ENCODE data around the gene PDE3B. TPM values are rescaled to one million over a fixed set of nuclear protein-coding genes. Genes with fewer than 3 reads are reported as not detected.
"Not testable (repeated sequence)": the region's sequence is repeated elsewhere in the genome, so short reads cannot be mapped to it uniquely, and the experiment has no call there.

PDE3B gene
- total RNA-seq, 1 donor from 2014 or later: 4.0 TPM

DNA sequence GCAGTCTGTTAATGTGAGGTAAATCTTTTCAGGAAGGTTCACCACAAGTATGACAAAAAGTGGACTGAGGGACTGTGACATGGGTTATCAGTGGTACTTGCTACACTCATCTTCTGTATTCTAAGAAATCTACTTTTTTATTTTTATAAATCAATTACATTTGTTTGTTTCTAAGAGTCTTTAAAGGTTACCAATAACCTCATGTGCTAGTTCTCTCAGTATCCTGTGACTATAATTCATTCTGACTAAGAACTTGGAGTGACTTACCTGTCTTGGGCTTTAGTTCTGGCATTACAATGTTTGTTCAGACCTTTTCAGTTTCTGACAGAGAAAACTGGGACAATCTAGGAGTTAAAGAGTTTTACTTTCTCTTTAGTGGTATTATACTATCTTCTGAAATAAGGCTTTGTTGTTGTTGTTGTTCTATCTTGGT is 108.4 kb downstream of the PDE3B start:
- Mint-ChIP-seq H3K36me3 (ENCODE audit: low read depth, unreplicated experiment) (no peaks in the 10 kb centered on the region), H3K27me3 (ENCODE audit: unreplicated experiment) (no peaks in the 10 kb centered on the region), H3K4me3 (ENCODE audit: unreplicated experiment) (no peak overlapping the region), H3K4me1 (ENCODE audit: unreplicated experiment) (peaks cover 6% of the 10 kb centered on the region), H3K9me3 (ENCODE audit: unreplicated experiment) (no peaks in the 10 kb centered on the region), H3K27ac (ENCODE audit: unreplicated experiment) (no peak overlapping the region)
- no peak for DNase-seq (ENCODE audit: low spot score)
- TF ChIP-seq, protein P1, sequence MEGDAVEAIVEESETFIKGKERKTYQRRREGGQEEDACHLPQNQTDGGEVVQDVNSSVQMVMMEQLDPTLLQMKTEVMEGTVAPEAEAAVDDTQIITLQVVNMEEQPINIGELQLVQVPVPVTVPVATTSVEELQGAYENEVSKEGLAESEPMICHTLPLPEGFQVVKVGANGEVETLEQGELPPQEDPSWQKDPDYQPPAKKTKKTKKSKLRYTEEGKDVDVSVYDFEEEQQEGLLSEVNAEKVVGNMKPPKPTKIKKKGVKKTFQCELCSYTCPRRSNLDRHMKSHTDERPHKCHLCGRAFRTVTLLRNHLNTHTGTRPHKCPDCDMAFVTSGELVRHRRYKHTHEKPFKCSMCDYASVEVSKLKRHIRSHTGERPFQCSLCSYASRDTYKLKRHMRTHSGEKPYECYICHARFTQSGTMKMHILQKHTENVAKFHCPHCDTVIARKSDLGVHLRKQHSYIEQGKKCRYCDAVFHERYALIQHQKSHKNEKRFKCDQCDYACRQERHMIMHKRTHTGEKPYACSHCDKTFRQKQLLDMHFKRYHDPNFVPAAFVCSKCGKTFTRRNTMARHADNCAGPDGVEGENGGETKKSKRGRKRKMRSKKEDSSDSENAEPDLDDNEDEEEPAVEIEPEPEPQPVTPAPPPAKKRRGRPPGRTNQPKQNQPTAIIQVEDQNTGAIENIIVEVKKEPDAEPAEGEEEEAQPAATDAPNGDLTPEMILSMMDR (IDR thresholded peaks at IDR 0.05; ENCODE audit: unreplicated experiment): no peak

DNA sequence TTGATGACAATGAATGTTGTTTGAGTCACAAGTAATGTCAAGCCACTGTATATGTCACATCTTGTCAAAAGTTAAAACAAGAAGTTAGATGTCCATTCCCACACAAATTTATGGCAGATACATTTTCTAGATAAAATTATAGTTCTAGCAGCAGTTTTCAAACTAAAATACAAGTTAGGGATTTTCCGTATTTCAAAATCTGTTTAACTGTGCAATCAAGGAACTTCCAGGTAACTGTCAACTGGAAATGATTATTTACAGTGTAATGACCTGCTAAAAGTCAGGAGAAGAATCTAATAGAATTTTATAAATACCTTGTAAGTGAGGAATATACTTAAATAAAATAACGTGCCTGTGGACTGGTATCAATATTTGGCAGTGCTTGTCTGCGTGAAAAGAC is 111.5 kb downstream of the PDE3B start:
- Mint-ChIP-seq H3K4me3 (ENCODE audit: unreplicated experiment) (no peak overlapping the region), H3K9me3 (ENCODE audit: unreplicated experiment) (no peaks in the 10 kb centered on the region), H3K4me1 (ENCODE audit: unreplicated experiment) (peaks cover 6% of the 10 kb centered on the region), H3K36me3 (ENCODE audit: low read depth, unreplicated experiment) (no peaks in the 10 kb centered on the region), H3K27me3 (ENCODE audit: unreplicated experiment) (no peaks in the 10 kb centered on the region), H3K27ac (ENCODE audit: unreplicated experiment) (no peak overlapping the region)
- DNase-seq (ENCODE audit: low spot score): no peak
- TF ChIP-seq, protein P1 (IDR thresholded peaks at IDR 0.05; ENCODE audit: unreplicated experiment): no peak

DNA sequence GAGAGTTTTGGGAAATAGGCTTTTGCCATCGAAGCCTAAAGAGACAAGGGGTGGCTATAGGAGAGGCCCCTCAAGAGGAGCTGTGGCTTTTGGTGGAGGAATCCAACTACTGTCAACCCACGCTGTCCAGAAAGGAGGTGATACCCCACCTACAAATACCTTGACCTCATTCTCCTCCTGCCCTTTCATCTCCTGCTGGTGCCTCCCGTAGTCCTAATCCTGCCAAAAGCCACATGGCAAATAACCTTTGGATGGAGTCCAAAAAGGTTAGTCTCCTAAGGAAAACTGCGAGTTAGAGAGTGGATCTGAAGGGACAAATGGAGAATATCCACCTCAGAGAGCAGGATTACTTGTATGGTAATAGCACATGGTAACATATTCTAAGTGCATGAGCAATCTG is 112.7 kb downstream of the PDE3B start:
- no peaks in the 10 kb centered on the region for H3K9me3 Mint-ChIP-seq (ENCODE audit: unreplicated experiment)
- H3K27ac Mint-ChIP-seq (ENCODE audit: unreplicated experiment): no peak overlapping the region
- TF ChIP-seq, protein P1 (IDR thresholded peaks at IDR 0.05; ENCODE audit: unreplicated experiment): no peak
- H3K27me3 Mint-ChIP-seq (ENCODE audit: unreplicated experiment): no peaks in the 10 kb centered on the region
- H3K4me1 Mint-ChIP-seq (ENCODE audit: unreplicated experiment): peaks cover 5% of the 10 kb centered on the region
- H3K36me3 Mint-ChIP-seq (ENCODE audit: low read depth, unreplicated experiment): no peaks in the 10 kb centered on the region
- no peak overlapping the region for H3K4me3 Mint-ChIP-seq (ENCODE audit: unreplicated experiment)
- no peak for DNase-seq (ENCODE audit: low spot score)

DNA sequence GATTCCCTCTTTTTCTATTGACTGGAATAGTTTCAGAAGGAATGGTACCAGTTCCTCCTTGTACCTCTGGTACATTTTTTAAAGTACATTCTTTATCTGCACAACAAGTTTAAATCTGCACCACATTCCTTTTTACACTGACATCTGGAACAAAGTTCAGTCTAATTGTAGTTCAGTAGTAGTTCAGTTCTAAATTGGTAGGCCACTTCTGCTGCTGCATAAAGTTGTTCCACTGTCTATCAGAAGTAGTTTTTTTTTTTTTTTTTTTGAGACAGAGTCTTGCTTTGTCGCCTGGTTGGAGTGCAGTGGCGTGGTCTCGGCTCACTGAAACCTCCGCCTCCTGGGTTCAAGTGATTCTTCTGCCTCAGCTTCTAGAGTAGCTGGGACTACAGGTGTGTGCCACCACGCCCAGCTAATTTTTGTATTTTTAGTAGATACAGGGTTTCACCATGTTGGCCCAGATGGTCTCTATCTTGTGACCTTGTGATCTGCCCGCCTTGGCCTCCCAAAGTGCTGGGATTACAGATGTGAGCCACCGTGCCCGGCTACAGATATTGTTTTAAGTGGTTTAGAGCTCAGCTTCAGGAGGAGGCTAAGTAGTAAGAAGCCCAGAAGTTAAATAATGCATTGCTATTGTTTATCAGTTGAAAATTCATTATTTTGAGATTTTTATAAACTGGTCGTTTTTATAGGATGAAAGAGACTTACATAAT is 115.9 kb downstream of the PDE3B start:
- not testable (repeated sequence) for H3K27me3 Mint-ChIP-seq (ENCODE audit: unreplicated experiment); H3K4me3 Mint-ChIP-seq (ENCODE audit: unreplicated experiment); H3K27ac Mint-ChIP-seq (ENCODE audit: unreplicated experiment); H3K36me3 Mint-ChIP-seq (ENCODE audit: low read depth, unreplicated experiment); H3K4me1 Mint-ChIP-seq (ENCODE audit: unreplicated experiment); H3K9me3 Mint-ChIP-seq (ENCODE audit: unreplicated experiment); DNase-seq (ENCODE audit: low spot score)

DNA sequence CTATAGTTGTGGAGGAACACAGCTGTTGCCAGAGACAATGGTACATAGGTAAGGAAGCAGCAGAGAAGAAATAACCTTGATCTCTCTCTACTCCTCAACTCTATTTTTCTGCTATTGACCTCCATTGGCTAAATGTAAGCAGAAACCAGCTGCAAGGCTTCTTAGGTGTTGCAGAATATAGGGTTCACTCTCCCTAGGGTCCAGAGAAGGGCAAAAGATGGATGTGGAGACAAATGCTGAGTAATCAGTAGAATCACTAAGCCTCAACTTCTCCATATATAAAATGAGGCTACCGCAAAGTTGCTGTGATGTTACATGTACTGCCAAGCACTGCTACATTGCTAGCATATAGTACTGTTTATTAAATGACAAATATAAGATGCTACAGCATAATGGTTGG is 120.6 kb downstream of the PDE3B start:
- H3K9me3 Mint-ChIP-seq (ENCODE audit: unreplicated experiment): no peaks in the 10 kb centered on the region
- no peak overlapping the region for H3K4me3 Mint-ChIP-seq (ENCODE audit: unreplicated experiment)
- H3K27ac Mint-ChIP-seq (ENCODE audit: unreplicated experiment): no peak overlapping the region
- DNase-seq (ENCODE audit: low spot score): no peak
- TF ChIP-seq, protein P1 (IDR thresholded peaks at IDR 0.05; ENCODE audit: unreplicated experiment): no peak
- H3K4me1 Mint-ChIP-seq (ENCODE audit: unreplicated experiment): no peaks in the 10 kb centered on the region
- H3K36me3 Mint-ChIP-seq (ENCODE audit: low read depth, unreplicated experiment): no peaks in the 10 kb centered on the region
- no peaks in the 10 kb centered on the region for H3K27me3 Mint-ChIP-seq (ENCODE audit: unreplicated experiment)
